Prostate gland (tissue), 2 donors: ENCODE results near the gene IFI16. TPM values are rescaled to one million over a fixed set of nuclear protein-coding genes. Genes with fewer than 3 reads are reported as not detected.

Experiments used
- DNase-seq: peaks from one replicate; pipeline ENCODE4 v3.0.0-alpha.2; 2019; ENCODE audit warnings: low spot score
- H3K27ac ChIP-seq, 2 donors: fragments of 200-600 bp; sonication (generic); 2 replicates each; pipeline ENCODE4 v1.5.1; 2017 to 2019
- H3K27me3 ChIP-seq: fragments of 200-600 bp; sonication (generic); replicated peaks from 2 replicates; pipeline ENCODE4 v1.5.1; 2019; ENCODE audit not compliant: insufficient read depth
- H3K36me3 ChIP-seq, 2 donors: fragments of 200-600 bp; sonication (generic); 1 replicate in 1 of 2; 2 replicates in 1 of 2; pipeline versions ENCODE4 v1.5.1 to v1.8.1; 2017 to 2019
- H3K4me1 ChIP-seq: fragments of 200-600 bp; sonication (generic); replicated peaks from 2 replicates; pipeline ENCODE4 v1.5.1; 2019
- H3K4me3 ChIP-seq, 2 donors: fragments of 200-600 bp; sonication (generic); 2 replicates each; pipeline ENCODE4 v1.5.1; 2017 to 2019
- H3K9me3 ChIP-seq: fragments of 200-600 bp; sonication (generic); 2 replicates; pipeline ENCODE4 v1.5.1; 2017
- POLR2A ChIP-seq: fragments of 450-650 bp; IDR thresholded peaks from one replicate; pipeline ENCODE4 v1.6.1; 2016; ENCODE audit warnings: antibody characterized with exemption, mild to moderate bottlenecking
- POLR2AphosphoS5 ChIP-seq: sonication (generic); formaldehyde crosslinking; IDR thresholded peaks from one replicate; pipeline ENCODE4 v1.6.1; 2017; ENCODE audit warnings: antibody characterized with exemption
- WGBS: methylation state at CpG from one replicate; pipeline ENCODE4 v1.1.5; 2018; 5-methylcytosine and 5-hydroxymethylcytosine counted together
- intact Hi-C: fragments of 100-400 bp; cut with DNase I; formaldehyde crosslinking; loops from one replicate; pipeline ENCODE4 v1.14.2; 2022
- total RNA-seq, 2 donors: library from RNA; depleted of rRNA; stranded (reverse); fragments of >200 nt; gene quantifications; one replicate each; pipeline ENCODE4 v1.1.0, GENCODE V29; 2016
- TF ChIP-seq, protein P1 (sequence below), 4 experiments: fragments of 200-600 bp in 2 of 4; fragments of 450-650 bp in 2 of 4; sonication (generic) in 2 of 4; IDR thresholded peaks; 1 replicate in 3 of 4; 2 replicates in 1 of 4; pipeline ENCODE4 v1.5.1; 2016 to 2019; ENCODE audit warnings: antibody characterized with exemption in 4 of 4, mild to moderate bottlenecking in 2 of 4, moderate library complexity in 2 of 4

The IFI16 gene
- total RNA-seq, 2 donors from 2014 or later = 18.2 to 61.3 TPM

DNA sequence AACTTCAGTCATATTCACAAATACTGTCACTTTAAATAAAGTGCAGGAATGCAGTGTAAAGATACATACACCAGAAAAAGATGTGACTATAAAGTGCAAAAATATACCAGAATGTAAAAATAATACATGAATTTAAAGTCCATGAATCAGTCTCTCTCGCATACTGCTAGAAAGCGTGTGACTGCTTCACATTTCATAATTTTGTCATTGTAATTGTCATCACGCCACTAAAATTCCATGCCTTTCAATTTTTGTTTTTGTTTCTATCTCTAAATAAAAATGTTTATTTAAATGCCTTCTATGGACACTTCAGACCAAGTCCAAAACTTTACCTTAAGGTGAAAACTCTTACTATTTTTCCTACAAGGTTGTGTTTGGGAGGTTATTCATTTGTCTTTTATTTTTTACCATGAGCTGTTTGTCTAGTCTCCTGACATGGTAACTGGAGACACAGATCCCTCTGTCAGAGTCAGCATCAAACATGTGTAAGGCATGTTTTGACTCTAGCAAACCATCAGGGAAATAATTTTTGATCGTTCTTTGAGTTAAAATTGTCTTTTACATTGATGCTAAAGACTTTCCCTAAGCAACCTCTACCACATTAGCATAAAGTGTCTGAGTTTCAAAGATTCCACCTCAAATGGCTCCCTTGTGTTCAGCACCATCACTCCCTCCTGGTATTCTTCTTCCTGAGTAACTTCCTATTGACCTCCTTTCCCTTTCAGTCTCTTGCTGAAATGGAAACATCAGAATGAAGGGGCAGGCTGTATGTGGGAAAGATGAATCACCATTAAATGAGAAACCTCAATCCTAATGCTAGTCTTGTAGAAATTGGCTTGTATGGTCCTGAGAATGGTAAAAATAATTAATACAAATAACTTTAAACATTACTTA, 80.8 kb downstream of the IFI16 start:
- intact Hi-C loops = no loop called here
- no peaks in the 10 kb centered on the region for H3K4me1 ChIP-seq
- no peak for DNase-seq
- no peak overlapping the region for H3K27ac ChIP-seq
- H3K27me3 ChIP-seq = no peaks in the 10 kb centered on the region
- no peaks in the 10 kb centered on the region for H3K9me3 ChIP-seq
- no peak overlapping the region for H3K4me3 ChIP-seq
- no peaks in the 10 kb centered on the region for H3K36me3 ChIP-seq
- WGBS = 92% methylated on average over 4 of the region's 4 CpGs
- TF ChIP-seq, protein P1, sequence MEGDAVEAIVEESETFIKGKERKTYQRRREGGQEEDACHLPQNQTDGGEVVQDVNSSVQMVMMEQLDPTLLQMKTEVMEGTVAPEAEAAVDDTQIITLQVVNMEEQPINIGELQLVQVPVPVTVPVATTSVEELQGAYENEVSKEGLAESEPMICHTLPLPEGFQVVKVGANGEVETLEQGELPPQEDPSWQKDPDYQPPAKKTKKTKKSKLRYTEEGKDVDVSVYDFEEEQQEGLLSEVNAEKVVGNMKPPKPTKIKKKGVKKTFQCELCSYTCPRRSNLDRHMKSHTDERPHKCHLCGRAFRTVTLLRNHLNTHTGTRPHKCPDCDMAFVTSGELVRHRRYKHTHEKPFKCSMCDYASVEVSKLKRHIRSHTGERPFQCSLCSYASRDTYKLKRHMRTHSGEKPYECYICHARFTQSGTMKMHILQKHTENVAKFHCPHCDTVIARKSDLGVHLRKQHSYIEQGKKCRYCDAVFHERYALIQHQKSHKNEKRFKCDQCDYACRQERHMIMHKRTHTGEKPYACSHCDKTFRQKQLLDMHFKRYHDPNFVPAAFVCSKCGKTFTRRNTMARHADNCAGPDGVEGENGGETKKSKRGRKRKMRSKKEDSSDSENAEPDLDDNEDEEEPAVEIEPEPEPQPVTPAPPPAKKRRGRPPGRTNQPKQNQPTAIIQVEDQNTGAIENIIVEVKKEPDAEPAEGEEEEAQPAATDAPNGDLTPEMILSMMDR (IDR thresholded peaks at IDR 0.05) = no peak
- TF ChIP-seq POLR2AphosphoS5 = no peak
- TF ChIP-seq POLR2A = no peak

DNA sequence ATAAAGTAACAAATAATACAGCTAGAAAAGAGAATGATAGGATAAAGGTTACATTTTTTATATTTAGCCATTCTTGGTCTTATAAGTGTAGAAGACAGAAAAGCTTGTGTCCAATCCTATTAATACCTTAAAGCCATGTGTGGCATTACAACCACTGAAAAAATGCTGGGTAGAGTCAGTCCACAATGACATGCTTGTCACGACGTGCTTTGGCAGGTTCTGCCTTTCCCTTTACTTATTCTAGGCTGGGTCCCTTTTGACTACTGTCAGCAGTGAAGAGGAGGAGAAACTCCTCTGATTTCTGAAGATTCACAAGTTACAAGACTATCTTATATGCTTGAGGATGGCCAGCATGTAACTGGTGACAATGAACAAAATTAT, 81.5 kb downstream of the IFI16 start:
- 41% methylated on average over 2 of the region's 2 CpGs for WGBS

DNA sequence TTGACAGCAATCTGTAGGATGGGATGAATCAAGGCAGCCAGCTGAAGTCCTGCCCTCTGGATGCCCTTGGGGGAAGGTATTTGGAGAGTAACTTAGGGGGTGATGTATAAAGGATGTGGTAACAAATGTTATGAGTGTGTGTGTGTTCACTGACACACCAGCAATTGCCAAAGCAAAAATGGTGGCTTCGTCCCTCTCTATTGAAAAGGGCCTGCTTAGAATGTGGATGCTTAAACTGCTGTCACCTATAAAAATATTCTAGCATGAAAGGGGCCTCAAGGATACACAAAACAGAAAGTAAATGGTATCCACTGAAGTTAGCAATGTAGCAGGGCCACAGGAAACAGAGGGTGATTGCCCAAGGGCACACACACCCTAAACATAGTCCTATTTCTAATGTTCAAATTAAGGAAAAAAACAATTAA, 81.9 kb downstream of the IFI16 start:
- WGBS = 68% methylated on average over 1 of the region's 1 CpG
- no peak overlapping the region for H3K4me3 ChIP-seq
- intact Hi-C loops = no loop called here
- H3K4me1 ChIP-seq = no peaks in the 10 kb centered on the region
- H3K36me3 ChIP-seq = no peaks in the 10 kb centered on the region
- no peaks in the 10 kb centered on the region for H3K27me3 ChIP-seq
- H3K27ac ChIP-seq = no peak overlapping the region
- TF ChIP-seq POLR2A = no peak
- TF ChIP-seq, protein P1 (IDR thresholded peaks at IDR 0.05) = no peak
- no peak for TF ChIP-seq POLR2AphosphoS5
- no peaks in the 10 kb centered on the region for H3K9me3 ChIP-seq
- no peak for DNase-seq

More for the DNA sequence above, 81.5 kb downstream of the IFI16 start:
- Histone ChIP-seq H3K36me3 (no peaks in the 10 kb centered on the region), H3K9me3 (no peaks in the 10 kb centered on the region), H3K27me3 (no peaks in the 10 kb centered on the region), H3K27ac (no peak overlapping the region), H3K4me3 (no peak overlapping the region), H3K4me1 (no peaks in the 10 kb centered on the region)
- intact Hi-C loops = no loop called here
- no peak for DNase-seq
- TF ChIP-seq POLR2AphosphoS5 = no peak
- TF ChIP-seq POLR2A = no peak
- TF ChIP-seq, protein P1 (IDR thresholded peaks at IDR 0.05) = no peak

DNA sequence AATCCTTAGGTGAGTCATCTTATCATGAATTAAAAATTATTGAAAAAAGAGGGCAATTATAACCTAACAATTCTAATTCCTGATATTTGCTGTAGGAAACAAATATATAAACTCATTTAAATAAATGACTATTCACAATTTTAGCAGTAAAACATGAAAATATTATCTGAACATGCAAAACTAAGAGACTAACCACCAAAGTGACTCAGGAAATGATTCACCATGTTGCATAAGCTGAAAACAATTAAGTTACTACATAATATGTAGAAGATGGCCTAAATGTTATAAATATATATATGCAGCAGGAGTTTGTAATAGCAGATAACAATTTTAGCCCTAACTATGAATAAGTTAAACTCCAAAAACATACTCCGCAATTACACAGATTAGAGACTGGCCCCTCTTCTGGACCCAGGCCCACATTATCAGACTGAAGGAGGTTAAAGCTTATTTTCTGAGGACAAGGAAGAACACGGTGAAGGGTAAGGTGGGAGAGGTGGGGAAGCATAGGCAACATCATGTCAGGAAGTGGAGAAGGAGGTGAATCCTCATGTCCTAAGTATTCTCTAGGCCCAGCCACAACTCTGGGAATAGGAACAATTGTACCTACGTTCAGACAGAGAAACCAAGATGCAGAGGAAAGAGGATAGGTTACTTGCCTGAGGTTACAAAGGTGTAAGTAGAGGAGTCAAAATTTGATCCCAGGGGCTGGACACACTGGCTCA, 82.5 kb downstream of the IFI16 start:
- WGBS = 58% methylated on average over 3 of the region's 3 CpGs
- H3K4me1 ChIP-seq = no peaks in the 10 kb centered on the region

More for the DNA sequence above, 82.5 kb downstream of the IFI16 start:
- TF ChIP-seq POLR2A (no peak), POLR2AphosphoS5 (no peak)
- TF ChIP-seq, protein P1 (IDR thresholded peaks at IDR 0.05) = no peak
- Histone ChIP-seq H3K9me3 (no peaks in the 10 kb centered on the region), H3K4me3 (no peak overlapping the region), H3K36me3 (no peaks in the 10 kb centered on the region), H3K27me3 (no peaks in the 10 kb centered on the region), H3K27ac (no peak overlapping the region)
- DNase-seq = no peak
- intact Hi-C loops = no loop called here
